Measurements from ENCODE around the gene C19orf53. TPM values are rescaled to one million over a fixed set of nuclear protein-coding genes. Genes with fewer than 3 reads are reported as not detected.

Gene C19orf53
- total and polyA plus RNA-seq, 7 experiments from 2014 or later = 57.2 to 289 (median 89.0) TPM

GRCh38 chr19:13823901-13824300 is 49.6 kb downstream of the C19orf53 start:
- Histone ChIP-seq H3K36me3 (ENCODE audit: control insufficient read depth in 2 of 3, insufficient read depth in 3 of 3, low read length in 3 of 3) (peaks cover 0 to 7% (median 0%) of the 10 kb centered on the region in 3 experiments), H3K9me3 (ENCODE audit: control insufficient read depth in 2 of 3, low read length in 3 of 3) (no peaks in the 10 kb centered on the region), H3K27me3 (ENCODE audit: control insufficient read depth in 2 of 2, insufficient read depth in 2 of 2, low read length in 2 of 2) (no peaks in the 10 kb centered on the region), H3K27ac (ENCODE audit: low read depth, low read length) (no peak overlapping the region), H3K4me3 (ENCODE audit: low read length) (no peak overlapping the region), H3K4me1 (ENCODE audit: control insufficient read depth in 2 of 2, insufficient read depth in 2 of 2, low read length in 2 of 2) (no peaks in the 10 kb centered on the region)
- H3K4me1 Mint-ChIP-seq = peaks cover 0 to 12% (median 4%) of the 10 kb centered on the region in 7 donors
- no peaks in the 10 kb centered on the region for H3K27me3 Mint-ChIP-seq
- no peak for ATAC-seq
- H3K27ac Mint-ChIP-seq = peak overlapping the region in 1 of 9 donors; percentile 48
- no peaks in the 10 kb centered on the region for H3K9me3 Mint-ChIP-seq
- DNase-seq = no peak
- H3K36me3 Mint-ChIP-seq = peaks cover 0 to 20% (median 8%) of the 10 kb centered on the region in 5 donors
- ChIA-PET CTCF (no interaction called here), POLR2A (no interaction called here)
- no peak overlapping the region for H3K4me3 Mint-ChIP-seq
- intact Hi-C loops (cut with micrococcal nuclease) = no loop called here

DNA sequence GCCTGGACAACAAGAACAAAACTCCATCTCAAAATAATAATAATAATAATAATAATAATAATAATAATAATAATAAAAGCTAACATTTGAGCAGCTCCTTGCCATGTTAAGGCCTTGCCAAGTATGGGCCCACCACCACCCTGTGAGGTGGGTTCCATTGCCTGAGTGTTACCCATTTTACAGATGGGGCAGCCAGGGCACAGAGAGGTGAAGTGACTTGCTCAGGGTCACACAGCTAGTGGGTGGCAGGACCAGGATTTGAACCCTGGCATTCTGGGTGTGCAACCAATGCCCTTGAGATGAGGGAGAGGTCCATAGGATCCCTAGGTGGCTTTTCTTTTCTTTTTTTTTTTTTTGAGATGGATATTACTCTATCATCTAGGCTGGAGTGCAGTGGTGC is 50.4 kb downstream of the C19orf53 start:
- H3K27me3 Mint-ChIP-seq = no peaks in the 10 kb centered on the region
- H3K4me3 Mint-ChIP-seq = no peak overlapping the region
- ChIA-PET CTCF (no interaction called here), POLR2A (interaction anchor here (0.7 kb wide), 1 partner anchor 17 kb away, joined by 3 read pairs; no protein-coding TSS in a partner anchor)
- DNase-seq = no peak
- H3K36me3 ChIP-seq (ENCODE audit: control insufficient read depth in 2 of 3, insufficient read depth in 3 of 3, low read length in 3 of 3) = peaks cover 0 to 7% (median 0%) of the 10 kb centered on the region in 3 experiments
- intact Hi-C loops (cut with micrococcal nuclease) = no loop called here
- H3K4me1 ChIP-seq (ENCODE audit: control insufficient read depth in 2 of 2, insufficient read depth in 2 of 2, low read length in 2 of 2) = no peaks in the 10 kb centered on the region
- ATAC-seq = no peak
- H3K27ac Mint-ChIP-seq = no peak overlapping the region
- H3K4me3 ChIP-seq (ENCODE audit: low read length) = no peak overlapping the region
- H3K27me3 ChIP-seq (ENCODE audit: control insufficient read depth in 2 of 2, insufficient read depth in 2 of 2, low read length in 2 of 2) = no peaks in the 10 kb centered on the region
- no peak overlapping the region for H3K27ac ChIP-seq (ENCODE audit: low read depth, low read length)
- peaks cover 0 to 12% (median 4%) of the 10 kb centered on the region in 7 donors for H3K4me1 Mint-ChIP-seq
- H3K9me3 Mint-ChIP-seq = no peaks in the 10 kb centered on the region
- H3K36me3 Mint-ChIP-seq = peaks cover 0 to 20% (median 8%) of the 10 kb centered on the region in 5 donors
- H3K9me3 ChIP-seq (ENCODE audit: control insufficient read depth in 2 of 3, low read length in 3 of 3) = no peaks in the 10 kb centered on the region

DNA sequence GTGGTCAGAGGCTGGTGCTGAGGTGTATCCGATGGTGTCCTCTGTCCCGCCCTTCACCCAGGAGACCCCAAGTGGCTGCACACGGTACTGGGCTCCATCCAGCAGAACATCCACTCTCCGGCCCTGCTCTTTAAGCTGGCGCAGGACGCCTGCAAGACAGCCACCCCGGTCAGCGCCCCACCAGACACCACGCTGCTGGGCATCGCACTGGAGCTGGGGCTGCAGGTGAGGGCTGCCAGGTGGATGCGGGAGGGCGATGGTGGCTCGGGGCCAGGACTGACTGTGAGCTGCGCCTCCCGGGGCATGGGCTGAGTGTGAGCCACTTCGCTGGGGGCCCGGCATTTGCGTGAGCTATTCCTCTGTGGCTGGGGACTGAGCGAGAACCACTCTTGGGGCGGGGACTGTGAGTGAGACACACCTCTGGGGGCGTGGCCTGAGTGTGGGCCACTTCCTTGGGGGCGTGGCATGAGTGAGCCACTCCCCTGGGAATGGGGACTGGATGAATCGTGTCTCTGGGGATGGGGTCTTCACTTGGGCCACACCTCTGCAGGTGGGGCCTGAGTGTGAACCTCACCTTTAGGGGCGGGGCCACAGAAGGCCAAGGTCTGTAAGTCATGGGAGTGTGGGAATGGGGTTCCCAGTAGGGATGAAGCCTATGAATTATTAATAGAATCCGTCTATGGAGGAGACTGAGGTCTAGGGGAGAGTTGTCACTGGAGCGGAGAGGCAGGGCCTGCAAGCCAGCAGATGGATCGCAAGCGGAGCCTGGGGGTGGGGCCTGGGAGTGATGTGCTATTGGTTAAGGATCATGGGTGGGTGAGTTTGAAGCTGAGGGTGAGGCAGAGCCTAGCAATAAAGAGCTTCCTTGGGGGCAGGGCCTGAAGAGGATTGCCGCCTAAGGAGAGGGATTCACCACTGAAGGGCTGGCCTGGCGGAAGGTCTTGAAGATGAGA is 51.5 kb downstream of the C19orf53 start:
- Mint-ChIP-seq H3K36me3 (peaks cover 0 to 14% (median 5%) of the 10 kb centered on the region in 5 donors), H3K27ac (peak overlapping the region in 4 of 9 donors; percentile 33 to 66 (median 64)), H3K4me1 (peaks cover 0 to 13% (median 4%) of the 10 kb centered on the region in 7 donors), H3K9me3 (no peaks in the 10 kb centered on the region), H3K4me3 (no peak overlapping the region), H3K27me3 (no peaks in the 10 kb centered on the region)
- H3K9me3 ChIP-seq (ENCODE audit: control insufficient read depth in 2 of 3, low read length in 3 of 3) = no peaks in the 10 kb centered on the region
- H3K27ac ChIP-seq (ENCODE audit: low read depth, low read length) = no peak overlapping the region
- H3K27me3 ChIP-seq (ENCODE audit: control insufficient read depth in 2 of 2, insufficient read depth in 2 of 2, low read length in 2 of 2) = no peaks in the 10 kb centered on the region
- H3K4me3 ChIP-seq (ENCODE audit: low read length) = no peak overlapping the region
- H3K4me1 ChIP-seq (ENCODE audit: control insufficient read depth in 2 of 2, insufficient read depth in 2 of 2, low read length in 2 of 2) = no peaks in the 10 kb centered on the region
- CTCF ChIA-PET = no interaction called here
- ATAC-seq = peak; percentile 8
- POLR2A ChIA-PET = interaction anchor here (1.1 kb wide), 1 partner anchor 14 kb away, joined by 4 read pairs; no protein-coding TSS in a partner anchor
- intact Hi-C loops (cut with micrococcal nuclease) = no loop called here
- DNase-seq = no peak
- peaks cover 0 to 7% (median 0%) of the 10 kb centered on the region in 3 experiments for H3K36me3 ChIP-seq (ENCODE audit: control insufficient read depth in 2 of 3, insufficient read depth in 3 of 3, low read length in 3 of 3)

DNA sequence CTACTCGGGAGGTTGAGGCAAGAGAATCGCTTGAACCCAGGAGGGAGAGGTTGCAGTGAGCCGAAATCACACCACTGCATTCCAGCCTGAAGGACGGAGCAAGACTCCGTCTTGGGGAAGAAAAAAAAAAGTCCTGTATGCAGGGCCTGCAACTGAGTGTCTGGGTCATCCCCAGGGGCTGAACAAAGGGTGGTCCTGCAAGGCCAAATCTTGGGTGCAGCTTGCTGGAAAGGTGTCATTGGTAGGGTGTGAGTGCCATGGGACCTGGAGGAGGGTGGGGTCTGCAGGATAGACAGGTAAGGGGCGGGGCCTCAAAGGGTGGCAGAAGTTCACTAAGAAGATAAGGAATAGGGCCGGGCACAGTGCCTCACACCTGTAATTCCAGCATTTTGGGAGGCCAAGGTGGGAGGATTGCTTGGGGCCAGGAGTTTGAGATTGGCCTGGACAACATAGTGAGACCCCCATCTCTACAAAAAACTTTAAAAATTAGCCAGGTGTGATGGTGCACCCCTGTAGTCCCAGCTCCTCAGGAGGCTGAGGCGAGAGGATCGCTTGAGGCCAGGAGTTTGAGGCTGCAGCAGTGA is 52.5 kb downstream of the C19orf53 start:
- ATAC-seq = no peak
- Histone ChIP-seq H3K4me1 (ENCODE audit: control insufficient read depth in 2 of 2, insufficient read depth in 2 of 2, low read length in 2 of 2) (no peaks in the 10 kb centered on the region), H3K36me3 (ENCODE audit: control insufficient read depth in 2 of 3, insufficient read depth in 3 of 3, low read length in 3 of 3) (peaks cover 0 to 7% (median 0%) of the 10 kb centered on the region in 3 experiments), H3K9me3 (ENCODE audit: control insufficient read depth in 2 of 3, low read length in 3 of 3) (no peaks in the 10 kb centered on the region), H3K27ac (ENCODE audit: low read depth, low read length) (no peak overlapping the region), H3K4me3 (ENCODE audit: low read length) (no peak overlapping the region), H3K27me3 (ENCODE audit: control insufficient read depth in 2 of 2, insufficient read depth in 2 of 2, low read length in 2 of 2) (no peaks in the 10 kb centered on the region)
- DNase-seq = no peak
- peaks cover 0 to 14% (median 5%) of the 10 kb centered on the region in 5 donors for H3K36me3 Mint-ChIP-seq
- H3K9me3 Mint-ChIP-seq = no peaks in the 10 kb centered on the region
- no peak overlapping the region for H3K27ac Mint-ChIP-seq
- ChIA-PET CTCF (no interaction called here), POLR2A (interaction anchor here (1.1 to 1.6 kb wide), 2 partner anchors 13 to 39 kb away, joined by 4 to 5 read pairs; no protein-coding TSS in a partner anchor)
- peaks cover 0 to 15% (median 5%) of the 10 kb centered on the region in 7 donors for H3K4me1 Mint-ChIP-seq
- intact Hi-C loops (cut with micrococcal nuclease) = no loop called here
- no peaks in the 10 kb centered on the region for H3K27me3 Mint-ChIP-seq
- no peak overlapping the region for H3K4me3 Mint-ChIP-seq

- ATAC-seq = no peak
- intact Hi-C loops (cut with micrococcal nuclease) = no loop called here
Measured at GRCh38 chr19:13827656-13828055, 53.4 kb downstream of the C19orf53 start.

More at GRCh38 chr19:13827656-13828055, 53.4 kb downstream of the C19orf53 start:
- peaks cover 0 to 15% (median 6%) of the 10 kb centered on the region in 7 donors for H3K4me1 Mint-ChIP-seq
- Histone ChIP-seq H3K27ac (ENCODE audit: low read depth, low read length) (no peak overlapping the region), H3K36me3 (ENCODE audit: control insufficient read depth in 2 of 3, insufficient read depth in 3 of 3, low read length in 3 of 3) (peaks cover 0 to 7% (median 0%) of the 10 kb centered on the region in 3 experiments), H3K27me3 (ENCODE audit: control insufficient read depth in 2 of 2, insufficient read depth in 2 of 2, low read length in 2 of 2) (no peaks in the 10 kb centered on the region), H3K4me1 (ENCODE audit: control insufficient read depth in 2 of 2, insufficient read depth in 2 of 2, low read length in 2 of 2) (no peaks in the 10 kb centered on the region), H3K9me3 (ENCODE audit: control insufficient read depth in 2 of 3, low read length in 3 of 3) (no peaks in the 10 kb centered on the region), H3K4me3 (ENCODE audit: low read length) (no peak overlapping the region)
- H3K27ac Mint-ChIP-seq = peak overlapping the region in 8 of 9 donors; percentile 3 to 86 (median 64)
- H3K9me3 Mint-ChIP-seq = no peaks in the 10 kb centered on the region
- peaks cover 0 to 16% (median 5%) of the 10 kb centered on the region in 5 donors for H3K36me3 Mint-ChIP-seq
- H3K27me3 Mint-ChIP-seq = no peaks in the 10 kb centered on the region
- CTCF ChIA-PET = no interaction called here
- DNase-seq = no peak
- POLR2A ChIA-PET = interaction anchor here (1.6 kb wide), 1 partner anchor 40 kb away, joined by 5 read pairs; no protein-coding TSS in a partner anchor
- H3K4me3 Mint-ChIP-seq = no peak overlapping the region

Data from naive thymus-derived CD4-positive, alpha-beta T cell (primary cell).